Breast epithelium (tissue), 4 donors: ENCODE data around the gene WNT11. TPM values are rescaled to one million over a fixed set of nuclear protein-coding genes. Genes with fewer than 3 reads are reported as not detected.
A peak's percentile ranks its signal among the peaks of the same experiment; 100 is the strongest.

Source experiments
- DNase-seq, 2 donors: peaks; one replicate each; pipeline ENCODE4 v3.0.0-alpha.2; 2019; ENCODE audit warnings: low spot score in 2 of 2
- H3K27ac ChIP-seq, 2 donors: fragments of 200-600 bp; sonication (generic) in 1 of 2; one replicate each; pipeline ENCODE4 v1.5.1; 2016 to 2019; ENCODE audit warnings: mild to moderate bottlenecking in 1 of 2
- H3K27me3 ChIP-seq, 2 donors: fragments of 200-600 bp; sonication (generic) in 1 of 2; one replicate each; pipeline versions ENCODE4 v1.5.1 to v1.6.0; 2017 to 2019; ENCODE audit warnings: control low read depth in 1 of 2, mild to moderate bottlenecking in 1 of 2
- H3K36me3 ChIP-seq: fragments of 200-600 bp; one replicate; pipeline ENCODE4 v1.5.1; 2019
- H3K4me1 ChIP-seq, 2 donors: fragments of 200-600 bp; sonication (generic); one replicate each; pipeline ENCODE4 v1.5.1; 2016 to 2019; ENCODE audit warnings: control low read depth in 1 of 2
- H3K4me3 ChIP-seq, 3 donors: fragments of 200-600 bp; sonication (generic); 1 replicate in 2 of 3; 2 replicates in 1 of 3; pipeline ENCODE4 v1.5.1; 2016 to 2019; ENCODE audit warnings: mild to moderate bottlenecking in 3 of 3, moderate library complexity in 2 of 3
- H3K9me3 ChIP-seq, 2 donors: fragments of 200-600 bp; sonication (generic) in 1 of 2; one replicate each; pipeline ENCODE4 v1.5.1; 2016 to 2019; ENCODE audit warnings: control low read depth in 1 of 2
- POLR2A ChIP-seq: fragments of 450-650 bp; IDR thresholded peaks from one replicate; pipeline ENCODE4 v1.6.1; 2016; ENCODE audit warnings: antibody characterized with exemption, mild to moderate bottlenecking, moderate library complexity
- POLR2AphosphoS5 ChIP-seq, 3 donors: sonication (generic); formaldehyde crosslinking; IDR thresholded peaks; one replicate each; pipeline ENCODE4 v1.6.1; 2017; ENCODE audit warnings: antibody characterized with exemption in 3 of 3
- intact Hi-C: fragments of 100-400 bp; cut with DNase I; formaldehyde crosslinking; loops from one replicate; pipeline ENCODE4 v1.15.1; 2023; ENCODE audit warnings: low total_unique reads
- total RNA-seq, 3 donors: library from RNA; depleted of rRNA; stranded (reverse); fragments of >200 nt; gene quantifications; one replicate each; pipeline ENCODE4 v1.1.0, GENCODE V29; 2016
- TF ChIP-seq, protein P1 (sequence below), 3 donors: fragments of 450-650 bp; IDR thresholded peaks; one replicate each; pipeline ENCODE4 v1.5.1; 2016 to 2017; ENCODE audit warnings: antibody characterized with exemption in 3 of 3, mild to moderate bottlenecking in 3 of 3, moderate library complexity in 3 of 3

The WNT11 gene
- total RNA-seq, 3 donors from 2014 or later, result 7.0 to 70.6 (median 17.7) TPM

DNA sequence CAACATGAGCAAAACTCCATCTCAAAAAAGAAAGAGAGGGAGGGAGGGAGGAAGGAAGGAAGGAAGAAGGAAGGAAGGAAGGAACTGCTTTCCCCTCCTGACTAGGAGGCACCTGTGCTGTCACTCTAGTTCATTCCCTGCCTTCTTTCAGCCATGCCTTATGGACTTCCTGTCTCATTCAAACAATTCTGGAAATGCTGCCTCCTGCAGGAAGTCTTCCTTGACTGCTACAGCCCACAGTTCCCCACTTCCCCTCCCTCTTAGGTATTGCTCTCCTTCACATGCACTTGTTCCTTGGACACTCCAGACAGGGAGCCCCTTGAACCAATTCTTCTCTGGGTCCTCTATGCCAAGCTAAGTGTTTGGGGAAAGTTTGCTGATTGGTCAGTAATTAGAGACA lies 31.6 kb upstream of the WNT11 start:
- H3K27ac ChIP-seq, result no peak overlapping the region
- no peaks in the 10 kb centered on the region for H3K9me3 ChIP-seq
- DNase-seq, result no peak
- no peak overlapping the region for H3K4me3 ChIP-seq
- H3K4me1 ChIP-seq, result no peaks in the 10 kb centered on the region
- no peaks in the 10 kb centered on the region for H3K36me3 ChIP-seq
- TF ChIP-seq POLR2AphosphoS5 (IDR thresholded peaks at IDR 0.05), result no peak
- no peak for TF ChIP-seq POLR2A
- TF ChIP-seq, protein P1, sequence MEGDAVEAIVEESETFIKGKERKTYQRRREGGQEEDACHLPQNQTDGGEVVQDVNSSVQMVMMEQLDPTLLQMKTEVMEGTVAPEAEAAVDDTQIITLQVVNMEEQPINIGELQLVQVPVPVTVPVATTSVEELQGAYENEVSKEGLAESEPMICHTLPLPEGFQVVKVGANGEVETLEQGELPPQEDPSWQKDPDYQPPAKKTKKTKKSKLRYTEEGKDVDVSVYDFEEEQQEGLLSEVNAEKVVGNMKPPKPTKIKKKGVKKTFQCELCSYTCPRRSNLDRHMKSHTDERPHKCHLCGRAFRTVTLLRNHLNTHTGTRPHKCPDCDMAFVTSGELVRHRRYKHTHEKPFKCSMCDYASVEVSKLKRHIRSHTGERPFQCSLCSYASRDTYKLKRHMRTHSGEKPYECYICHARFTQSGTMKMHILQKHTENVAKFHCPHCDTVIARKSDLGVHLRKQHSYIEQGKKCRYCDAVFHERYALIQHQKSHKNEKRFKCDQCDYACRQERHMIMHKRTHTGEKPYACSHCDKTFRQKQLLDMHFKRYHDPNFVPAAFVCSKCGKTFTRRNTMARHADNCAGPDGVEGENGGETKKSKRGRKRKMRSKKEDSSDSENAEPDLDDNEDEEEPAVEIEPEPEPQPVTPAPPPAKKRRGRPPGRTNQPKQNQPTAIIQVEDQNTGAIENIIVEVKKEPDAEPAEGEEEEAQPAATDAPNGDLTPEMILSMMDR (IDR thresholded peaks at IDR 0.05), result no peak
- intact Hi-C loops, result no loop called here
- H3K27me3 ChIP-seq, result no peaks in the 10 kb centered on the region

DNA sequence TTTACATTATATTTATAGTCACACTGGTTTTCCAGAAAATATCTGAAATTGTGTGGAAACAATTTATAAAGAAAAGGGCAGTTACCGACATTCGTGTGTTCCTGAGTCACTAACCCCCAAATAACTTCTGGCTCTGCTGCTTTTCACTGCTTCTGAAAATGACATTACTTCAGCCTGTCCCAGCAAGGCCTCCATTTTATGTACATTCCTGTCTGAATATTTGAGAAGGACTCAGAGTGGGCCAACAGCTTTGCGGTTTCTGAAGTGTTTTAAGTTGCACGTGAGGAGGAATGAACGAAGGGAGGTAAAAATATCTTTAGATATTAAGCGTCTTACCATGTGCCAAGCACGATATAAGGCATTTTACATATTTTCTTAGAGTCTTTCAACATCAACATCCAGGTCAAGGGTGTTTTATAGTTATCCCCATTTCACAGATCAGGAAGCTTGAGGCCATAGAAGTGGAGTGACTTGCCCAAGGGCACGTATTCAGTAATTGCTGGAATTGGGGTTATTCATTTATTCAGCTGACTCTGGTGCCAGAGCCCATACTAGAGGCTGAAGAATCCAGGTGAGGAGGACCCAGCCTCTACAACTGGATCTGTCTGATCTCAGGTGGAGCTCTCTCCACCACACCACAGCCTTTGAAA lies 30.8 kb upstream of the WNT11 start:
- Histone ChIP-seq H3K4me3 (peak overlapping the region in 2 of 3 donors; percentile 87 to 93), H3K27me3 (no peaks in the 10 kb centered on the region), H3K36me3 (no peaks in the 10 kb centered on the region), H3K4me1 (no peaks in the 10 kb centered on the region), H3K27ac (peak overlapping the region in 1 of 2 donors; percentile 88), H3K9me3 (no peaks in the 10 kb centered on the region)
- DNase-seq, result no peak
- TF ChIP-seq, protein P1 (IDR thresholded peaks at IDR 0.05), result no peak
- no peak for TF ChIP-seq POLR2A
- no peak for TF ChIP-seq POLR2AphosphoS5 (IDR thresholded peaks at IDR 0.05)
- intact Hi-C loops, result no loop called here

DNA sequence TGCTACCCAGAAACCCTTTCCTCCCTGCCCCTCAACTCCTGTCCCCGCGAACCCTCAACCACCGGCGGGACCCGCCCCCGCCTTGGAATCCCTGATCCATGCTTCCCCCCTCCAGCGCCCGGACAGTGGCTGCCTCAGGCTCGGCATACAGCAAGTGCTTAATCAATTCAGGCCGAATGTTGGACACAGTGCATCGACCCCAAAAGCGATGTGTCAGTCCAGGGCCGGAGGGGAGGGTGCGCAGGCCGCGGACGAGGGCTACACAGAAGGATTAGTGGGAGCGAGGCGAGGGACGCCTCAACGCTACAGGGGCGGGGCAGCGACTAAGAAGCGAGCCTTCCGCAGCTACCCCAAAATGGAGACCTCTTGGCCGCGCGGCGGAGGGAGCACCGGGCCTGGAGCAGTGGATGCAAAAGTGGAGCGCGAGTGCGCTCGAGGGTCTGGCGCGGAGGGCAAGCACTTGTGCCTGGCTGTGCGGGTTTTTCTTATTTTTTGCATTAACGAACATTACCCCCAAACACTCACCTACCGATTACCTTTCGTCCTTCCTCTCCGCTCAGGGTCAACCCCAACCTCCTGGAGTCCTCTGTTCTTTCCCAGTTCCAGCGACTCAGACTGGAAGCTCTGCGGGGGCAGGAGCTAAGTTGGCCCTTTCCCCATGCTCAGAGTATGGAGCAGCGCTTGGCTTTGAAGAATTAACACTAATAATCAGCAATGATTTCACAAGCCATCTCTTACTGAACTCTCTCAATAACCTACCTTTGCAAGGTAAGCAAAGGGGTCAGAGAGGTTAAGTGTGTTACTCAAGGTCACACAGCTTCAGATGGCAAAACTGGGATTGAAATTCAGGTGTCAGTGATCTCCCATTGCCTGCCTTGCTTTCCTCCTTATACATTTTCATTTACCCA lies 30.0 kb upstream of the WNT11 start:
- no peak for DNase-seq
- TF ChIP-seq, protein P1 (IDR thresholded peaks at IDR 0.05), result no peak
- no peak for TF ChIP-seq POLR2AphosphoS5 (IDR thresholded peaks at IDR 0.05)
- intact Hi-C loops, result no loop called here
- peak overlapping the region; percentile 74 to 93 (median 87) for H3K4me3 ChIP-seq
- H3K27me3 ChIP-seq, result no peaks in the 10 kb centered on the region
- H3K36me3 ChIP-seq, result no peaks in the 10 kb centered on the region
- H3K9me3 ChIP-seq, result no peaks in the 10 kb centered on the region
- H3K4me1 ChIP-seq, result no peaks in the 10 kb centered on the region
- peak overlapping the region; percentile 88 to 95 for H3K27ac ChIP-seq

DNA sequence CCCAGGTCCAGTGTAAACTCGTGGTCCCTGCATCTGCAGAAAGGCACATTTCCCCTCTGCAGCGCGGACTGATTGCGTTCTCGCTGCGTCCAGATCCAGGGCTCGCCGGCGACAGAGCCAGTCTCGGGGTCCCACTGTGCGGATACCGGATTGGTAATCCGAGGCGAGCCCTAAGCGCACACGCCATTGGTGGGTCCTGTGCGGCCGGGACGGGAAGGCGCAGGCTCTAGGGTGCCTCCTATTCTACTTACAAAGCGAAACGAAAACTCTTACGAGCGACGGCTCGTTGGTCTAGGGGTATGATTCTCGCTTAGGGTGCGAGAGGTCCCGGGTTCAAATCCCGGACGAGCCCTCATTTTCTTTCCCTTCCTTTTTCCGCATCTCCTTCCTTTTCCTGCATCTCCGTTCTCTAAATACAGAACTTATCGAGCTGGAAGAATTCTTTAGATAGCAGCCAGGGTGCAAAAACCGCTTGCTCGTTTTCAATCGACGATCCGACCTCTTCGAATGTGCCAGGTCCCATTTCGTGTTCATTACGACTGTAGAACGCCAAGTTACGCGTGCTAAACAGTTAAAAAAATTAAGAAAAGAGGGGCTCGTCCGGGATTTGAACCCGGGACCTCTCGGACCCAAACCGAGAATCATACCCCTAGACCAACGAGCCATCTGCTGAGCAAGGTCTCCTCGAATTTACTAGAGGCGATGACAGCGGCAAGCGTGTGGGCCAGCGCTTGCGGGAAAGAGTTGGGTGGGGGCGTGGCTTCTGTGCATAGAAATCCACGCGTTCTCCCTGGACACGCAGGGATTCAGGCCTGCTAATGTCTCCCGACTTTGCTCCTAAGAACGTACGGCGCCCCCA lies 29.2 kb upstream of the WNT11 start:
- peak; percentile 55 to 82 (median 70) for TF ChIP-seq POLR2AphosphoS5 (IDR thresholded peaks at IDR 0.05)
- TF ChIP-seq, protein P1 (IDR thresholded peaks at IDR 0.05), result peak in 1 of 3 donors; percentile 26
- TF ChIP-seq POLR2A, result no peak
- H3K36me3 ChIP-seq, result no peaks in the 10 kb centered on the region
- peak overlapping the region; percentile 74 to 93 (median 87) for H3K4me3 ChIP-seq
- peak; percentile 89 to 90 for DNase-seq
- intact Hi-C loops, result no loop called here
- peak overlapping the region; percentile 88 to 95 for H3K27ac ChIP-seq
- H3K27me3 ChIP-seq, result no peaks in the 10 kb centered on the region
- H3K4me1 ChIP-seq, result no peaks in the 10 kb centered on the region
- no peaks in the 10 kb centered on the region for H3K9me3 ChIP-seq
